Breast epithelium (tissue), 4 donors: ENCODE measurements around the gene ADPRH. TPM values are rescaled to one million over a fixed set of nuclear protein-coding genes. Genes with fewer than 3 reads are reported as not detected.

Experiments
- DNase-seq, 2 donors: peaks; one replicate each; pipeline ENCODE4 v3.0.0-alpha.2; 2019; ENCODE audit warnings: low spot score in 2 of 2
- H3K27ac ChIP-seq, 2 donors: fragments of 200-600 bp; sonication (generic) in 1 of 2; one replicate each; pipeline ENCODE4 v1.5.1; 2016 to 2019; ENCODE audit warnings: mild to moderate bottlenecking in 1 of 2
- H3K27me3 ChIP-seq, 2 donors: fragments of 200-600 bp; sonication (generic) in 1 of 2; one replicate each; pipeline versions ENCODE4 v1.5.1 to v1.6.0; 2017 to 2019; ENCODE audit warnings: control low read depth in 1 of 2, mild to moderate bottlenecking in 1 of 2
- H3K36me3 ChIP-seq: fragments of 200-600 bp; one replicate; pipeline ENCODE4 v1.5.1; 2019
- H3K4me1 ChIP-seq, 2 donors: fragments of 200-600 bp; sonication (generic); one replicate each; pipeline ENCODE4 v1.5.1; 2016 to 2019; ENCODE audit warnings: control low read depth in 1 of 2
- H3K4me3 ChIP-seq, 3 donors: fragments of 200-600 bp; sonication (generic); 1 replicate in 2 of 3; 2 replicates in 1 of 3; pipeline ENCODE4 v1.5.1; 2016 to 2019; ENCODE audit warnings: mild to moderate bottlenecking in 3 of 3, moderate library complexity in 2 of 3
- H3K9me3 ChIP-seq, 2 donors: fragments of 200-600 bp; sonication (generic) in 1 of 2; one replicate each; pipeline ENCODE4 v1.5.1; 2016 to 2019; ENCODE audit warnings: control low read depth in 1 of 2
- CTCF ChIP-seq, 3 donors: fragments of 450-650 bp; IDR thresholded peaks; one replicate each; pipeline ENCODE4 v1.5.1; 2016 to 2017; ENCODE audit warnings: antibody characterized with exemption in 3 of 3, mild to moderate bottlenecking in 3 of 3, moderate library complexity in 3 of 3
- POLR2A ChIP-seq: fragments of 450-650 bp; IDR thresholded peaks from one replicate; pipeline ENCODE4 v1.6.1; 2016; ENCODE audit warnings: antibody characterized with exemption, mild to moderate bottlenecking, moderate library complexity
- POLR2AphosphoS5 ChIP-seq, 3 donors: sonication (generic); formaldehyde crosslinking; IDR thresholded peaks; one replicate each; pipeline ENCODE4 v1.6.1; 2017; ENCODE audit warnings: antibody characterized with exemption in 3 of 3
- intact Hi-C: fragments of 100-400 bp; cut with DNase I; formaldehyde crosslinking; loops from one replicate; pipeline ENCODE4 v1.15.1; 2023; ENCODE audit warnings: low total_unique reads
- total RNA-seq, 3 donors: library from RNA; depleted of rRNA; stranded (reverse); fragments of >200 nt; gene quantifications; one replicate each; pipeline ENCODE4 v1.1.0, GENCODE V29; 2016

Gene ADPRH
- total RNA-seq, 3 donors from 2014 or later, result 5.9 to 10.9 (median 9.8) TPM

GRCh38 chr3:119631516-119631915 lies 52.2 kb downstream of the ADPRH start:
- Histone ChIP-seq H3K4me3 (no peak overlapping the region), H3K27ac (peak overlapping the region; percentile 54 to 79), H3K27me3 (no peaks in the 10 kb centered on the region), H3K36me3 (no peaks in the 10 kb centered on the region), H3K9me3 (no peaks in the 10 kb centered on the region), H3K4me1 (no peaks in the 10 kb centered on the region)
- DNase-seq, result no peak
- intact Hi-C loops, result no loop called here
- TF ChIP-seq CTCF (IDR thresholded peaks at IDR 0.05), result no peak
- no peak for TF ChIP-seq POLR2A
- TF ChIP-seq POLR2AphosphoS5 (IDR thresholded peaks at IDR 0.05), result no peak

GRCh38 chr3:119632216-119632615 lies 52.9 kb downstream of the ADPRH start:
- intact Hi-C loops, result no loop called here
- peak overlapping the region in 1 of 2 donors; percentile 35 for H3K27ac ChIP-seq
- no peak for DNase-seq

GRCh38 chr3:119632829-119633228 lies 53.5 kb downstream of the ADPRH start:
- H3K4me3 ChIP-seq, result no peak overlapping the region
- TF ChIP-seq POLR2A (no peak), CTCF (IDR thresholded peaks at IDR 0.05) (no peak), POLR2AphosphoS5 (IDR thresholded peaks at IDR 0.05) (no peak)
- no peaks in the 10 kb centered on the region for H3K36me3 ChIP-seq
- H3K27me3 ChIP-seq, result no peaks in the 10 kb centered on the region
- H3K9me3 ChIP-seq, result no peaks in the 10 kb centered on the region
- DNase-seq, result no peak
- no peaks in the 10 kb centered on the region for H3K4me1 ChIP-seq
- intact Hi-C loops, result no loop called here
- no peak overlapping the region for H3K27ac ChIP-seq

More at GRCh38 chr3:119632216-119632615, 52.9 kb downstream of the ADPRH start:
- Histone ChIP-seq H3K27me3 (no peaks in the 10 kb centered on the region), H3K4me3 (no peak overlapping the region), H3K4me1 (no peaks in the 10 kb centered on the region), H3K36me3 (no peaks in the 10 kb centered on the region), H3K9me3 (no peaks in the 10 kb centered on the region)
- TF ChIP-seq CTCF (IDR thresholded peaks at IDR 0.05), result no peak
- no peak for TF ChIP-seq POLR2A
- TF ChIP-seq POLR2AphosphoS5 (IDR thresholded peaks at IDR 0.05), result no peak

- H3K4me3 ChIP-seq, result no peak overlapping the region
- no peak for DNase-seq
- no peaks in the 10 kb centered on the region for H3K36me3 ChIP-seq
- no peaks in the 10 kb centered on the region for H3K4me1 ChIP-seq
- H3K9me3 ChIP-seq, result no peaks in the 10 kb centered on the region
- H3K27ac ChIP-seq, result peak overlapping the region in 1 of 2 donors; percentile 85
- no peaks in the 10 kb centered on the region for H3K27me3 ChIP-seq
- intact Hi-C loops, result no loop called here
- no peak for TF ChIP-seq POLR2A
- TF ChIP-seq POLR2AphosphoS5 (IDR thresholded peaks at IDR 0.05), result no peak
- no peak for TF ChIP-seq CTCF (IDR thresholded peaks at IDR 0.05)
Measured at GRCh38 chr3:119635719-119636118, 56.4 kb downstream of the ADPRH start.

GRCh38 chr3:119636249-119636648 lies 57.0 kb downstream of the ADPRH start:
- no peaks in the 10 kb centered on the region for H3K27me3 ChIP-seq
- H3K4me1 ChIP-seq, result no peaks in the 10 kb centered on the region
- H3K36me3 ChIP-seq, result no peaks in the 10 kb centered on the region
- H3K27ac ChIP-seq, result peak overlapping the region in 1 of 2 donors; percentile 85
- no peak for TF ChIP-seq CTCF (IDR thresholded peaks at IDR 0.05)
- TF ChIP-seq POLR2AphosphoS5 (IDR thresholded peaks at IDR 0.05), result no peak
- no peak for TF ChIP-seq POLR2A
- H3K4me3 ChIP-seq, result no peak overlapping the region
- intact Hi-C loops, result no loop called here
- H3K9me3 ChIP-seq, result no peaks in the 10 kb centered on the region
- DNase-seq, result no peak
